A549 (cell line): Measurements from ENCODE around the gene ADAMTSL5. TPM values are rescaled to one million over a fixed set of nuclear protein-coding genes. Genes with fewer than 3 reads are reported as not detected.
A peak's percentile ranks its signal among the peaks of the same experiment; 100 is the strongest.
"Not testable (repeated sequence)": the region's sequence is repeated elsewhere in the genome, so short reads cannot be mapped to it uniquely, and the experiment has no call there.

Source experiments
- ATAC-seq, 2 experiments: fragments of 200-7000 bp in 1 of 2; fragments of >200 bp in 1 of 2; cut with Nextera tagmentation in 1 of 2; cut with Tn5 transposase in 1 of 2; 3 replicates each; pipeline versions ENCODE4 v1.8.0 to v1.9.1; 2018 to 2020; ENCODE audit warnings: mild to moderate bottlenecking in 1 of 2, moderate library complexity in 1 of 2
- CTCF ChIA-PET: fragments of 300-600 bp; sonication (Branson Sonifier 250); formaldehyde crosslinking; extraction: SDS; loops from one replicate; lab custom pipeline; 2021; ENCODE audit warnings: antibody characterized with exemption, inconsistent platforms; lab: Yijun Ruan, JAX
- POLR2A ChIA-PET: fragments of 350-600 bp; formaldehyde crosslinking; extraction: SDS; loops from one replicate; lab custom pipeline; 2021; ENCODE audit warnings: antibody characterized with exemption, inconsistent platforms; lab: Yijun Ruan, JAX
- DNase-seq, 2 experiments: peaks; one replicate each; pipeline versions ENCODE4 v3.0.0 to v3.0.0-alpha.2; 2011 to 2016; ENCODE audit warnings: low read depth in 1 of 2, low spot score in 1 of 2
- FAIRE-seq: peaks from 2 replicates; lab custom pipeline; 2011; peaks lifted over from hg19 to GRCh38; lab: Jason Lieb, UNC
- H3K27ac ChIP-seq, 2 experiments: fragments of >200 bp; sonication (Bioruptor Twin); formaldehyde crosslinking; 3 replicates each; pipeline ENCODE4 v1.5.1; 2016 to 2017
- H3K4me1 ChIP-seq: fragments of >200 bp; sonication (Bioruptor Twin); formaldehyde crosslinking; 3 replicates; pipeline ENCODE4 v1.6.1; 2016
- H3K4me2 ChIP-seq: fragments of >200 bp; sonication (Bioruptor Twin); formaldehyde crosslinking; 3 replicates; pipeline ENCODE4 v1.6.1; 2016
- H3K4me3 ChIP-seq: fragments of >200 bp; sonication (Bioruptor Twin); formaldehyde crosslinking; 3 replicates; pipeline ENCODE4 v1.5.1; 2016
- H3K9me3 ChIP-seq: fragments of >200 bp; sonication (Bioruptor Twin); formaldehyde crosslinking; 3 replicates; pipeline ENCODE4 v1.6.1; 2016
- BHLHE40 ChIP-seq: IDR thresholded peaks from 2 replicates; pipeline ENCODE4 v1.6.1; 2012; ENCODE audit warnings: low read depth, low read length, inconsistent platforms
- CBX2 ChIP-seq: fragments of 200-600 bp; sonication (generic); IDR thresholded peaks from 2 replicates; pipeline ENCODE4 v1.6.1; 2016; ENCODE audit warnings: low read depth, mild to moderate bottlenecking, borderline replicate concordance
- CTCF ChIP-seq: fragments of >200 bp; sonication (Bioruptor Twin); formaldehyde crosslinking; IDR thresholded peaks from 3 replicates; pipeline ENCODE4 v1.5.1; 2016
- ELK1 ChIP-seq: fragments of 150-350 bp; IDR thresholded peaks from 2 replicates; pipeline ENCODE4 v1.6.1; 2014; ENCODE audit warnings: low read depth, mild to moderate bottlenecking, low read length
- EP300 ChIP-seq, 2 experiments: fragments of >200 bp; sonication (Bioruptor Twin); formaldehyde crosslinking; IDR thresholded peaks; 2 replicates in 1 of 2; 3 replicates in 1 of 2; pipeline ENCODE4 v1.6.1; 2016 to 2017
- FOSB ChIP-seq: fragments of 250-450 bp; sonication (Bioruptor Pico); IDR thresholded peaks from 2 replicates; pipeline ENCODE4 v1.5.0; 2020; ENCODE audit warnings: mild to moderate bottlenecking, moderate library complexity
- HMGXB4 ChIP-seq: fragments of 250-450 bp; sonication (Bioruptor Pico); IDR thresholded peaks from 2 replicates; pipeline ENCODE4 v1.5.0; 2021; ENCODE audit warnings: mild to moderate bottlenecking, moderate library complexity, borderline replicate concordance
- HOXA7 ChIP-seq: fragments of 250-450 bp; sonication (Bioruptor Pico); IDR thresholded peaks from 2 replicates; pipeline ENCODE4 v1.5.0; 2020; ENCODE audit warnings: mild to moderate bottlenecking, moderate library complexity
- HOXB13 ChIP-seq: fragments of 250-450 bp; sonication (Bioruptor Pico); IDR thresholded peaks from 2 replicates; pipeline ENCODE4 v1.5.0; 2020; ENCODE audit warnings: low read depth, mild to moderate bottlenecking, moderate library complexity
- KDM5A ChIP-seq: fragments of 200-600 bp; sonication (generic); IDR thresholded peaks from 2 replicates; pipeline ENCODE4 v1.6.1; 2016; ENCODE audit warnings: antibody characterized with exemption, mild to moderate bottlenecking
- MAFK ChIP-seq: fragments of 450-650 bp; IDR thresholded peaks from 2 replicates; pipeline ENCODE4 v1.6.1; 2014; ENCODE audit not compliant: partially characterized antibody
- MAX ChIP-seq: IDR thresholded peaks from 2 replicates; pipeline ENCODE4 v1.6.1; 2012
- NFE2L2 ChIP-seq: fragments of 150-350 bp; conservative IDR thresholded peaks from 2 replicates; pipeline ENCODE4 v1.6.1; 2014; ENCODE audit warnings: low read length
- NPAS2 ChIP-seq: fragments of 250-450 bp; sonication (Bioruptor Pico); IDR thresholded peaks from 2 replicates; pipeline ENCODE4 v1.8.0; 2022; ENCODE audit warnings: mild to moderate bottlenecking, moderate library complexity, borderline replicate concordance
- NR3C1 ChIP-seq: fragments of >200 bp; sonication (Bioruptor Twin); formaldehyde crosslinking; IDR thresholded peaks from 3 replicates; pipeline ENCODE4 v1.6.1; 2017
- POLR2A ChIP-seq: IDR thresholded peaks from 2 replicates; pipeline ENCODE4 v1.6.1; 2012; ENCODE audit warnings: mild to moderate bottlenecking, low read length
- RCOR1 ChIP-seq: fragments of 150-350 bp; IDR thresholded peaks from 2 replicates; pipeline ENCODE4 v1.6.1; 2014; ENCODE audit warnings: antibody characterized with exemption, low read length, low read depth
- SMC3 ChIP-seq: fragments of >200 bp; sonication (Bioruptor Twin); formaldehyde crosslinking; IDR thresholded peaks from 3 replicates; pipeline ENCODE4 v1.6.1; 2018; ENCODE audit warnings: inconsistent platforms
- SREBF2 ChIP-seq: fragments of 450-650 bp; IDR thresholded peaks from 2 replicates; pipeline ENCODE4 v1.6.1; 2014; ENCODE audit warnings: mild to moderate bottlenecking, moderate library complexity
- TFCP2L1 ChIP-seq: fragments of 250-450 bp; sonication (Bioruptor Pico); IDR thresholded peaks from 2 replicates; pipeline ENCODE4 v1.5.0; 2021; ENCODE audit warnings: mild to moderate bottlenecking
- ZC3H11A ChIP-seq: fragments of 450-650 bp; IDR thresholded peaks from 2 replicates; pipeline ENCODE4 v1.6.1; 2014; ENCODE audit warnings: antibody characterized with exemption, mild to moderate bottlenecking
- WGBS: methylation state at CpG from one replicate; pipeline ENCODE4 v1.1.6; 2017; ENCODE audit errors: missing lambda C conversion rate; 5-methylcytosine and 5-hydroxymethylcytosine counted together
- polyA plus RNA-seq, 4 experiments: library from polyadenylated mRNA; depleted of rRNA in 3 of 4; stranded (reverse); fragments of >200 nt; fragmentation: RNase III in 1 of 4; extraction: RNeasy Plus Mini Kit Qiagen cat#74134 plus additional on column Dnase treatment in 1 of 4; gene quantifications; 2 replicates in 3 of 4; 3 replicates in 1 of 4; pipeline ENCODE4 v1.2.3, GENCODE V29; 2011 to 2017
- TF ChIP-seq, protein P1 (sequence below): fragments of 450-650 bp; IDR thresholded peaks from 2 replicates; pipeline ENCODE4 v1.6.1; 2014; ENCODE audit warnings: antibody characterized with exemption

Gene ADAMTSL5
- polyA plus RNA-seq, 2 of the 4 experiments (the other 2 are of a cell fraction), result 1.4 to 3.0 TPM

- FAIRE-seq (no peak), DNase-seq (no peak), ATAC-seq (no peak)
- ChIA-PET POLR2A (no interaction called here), CTCF (interaction anchor here (1.0 to 2.5 kb wide), 2 partner anchors 11 to 46 kb away, joined by 3 to 9 read pairs; no protein-coding TSS in a partner anchor)
- Histone ChIP-seq H3K4me2 (peak overlapping the region; percentile 39), H3K9me3 (no peaks in the 10 kb centered on the region), H3K4me3 (no peak overlapping the region), H3K27ac (no peak overlapping the region), H3K4me1 (peaks cover 13% of the 10 kb centered on the region; the same call in 2 of the 3 replicates)
- no peak for TF ChIP-seq ZC3H11A
- no peak for TF ChIP-seq CTCF
- no peak for TF ChIP-seq SMC3
- no peak for TF ChIP-seq EP300 (IDR thresholded peaks at IDR 0.05)
- no peak for TF ChIP-seq CBX2
- no peak for TF ChIP-seq NFE2L2
- TF ChIP-seq BHLHE40, result no peak
- TF ChIP-seq KDM5A, result no peak
- TF ChIP-seq POLR2A, result no peak
- TF ChIP-seq TFCP2L1 (CRISPR knock-in tag), result no peak
- TF ChIP-seq HOXB13, result no peak
- 77% methylated on average over 2 of the region's 9 CpGs for WGBS
These were observed 11.6 kb downstream of the ADAMTSL5 start for GRCh38 chr19:1501200-1501595.

- H3K9me3 ChIP-seq, H3K27ac ChIP-seq, H3K4me3 ChIP-seq, FAIRE-seq, CTCF ChIA-PET, POLR2A ChIA-PET, H3K4me2 ChIP-seq, DNase-seq, ATAC-seq: not testable (repeated sequence)
- peaks cover 13% of the 10 kb centered on the region; the same call in 2 of the 3 replicates for H3K4me1 ChIP-seq
- WGBS, result no CpG with 5 or more reads among the region's 34 CpGs
These were observed 13.6 kb downstream of the ADAMTSL5 start for GRCh38 chr19:1499231-1499630.

- POLR2A ChIA-PET, result no interaction called here
- CTCF ChIA-PET, result interaction anchor here (0.9 to 1.3 kb wide), 2 partner anchors 17 to 32 kb away, joined by 3 read pairs; no protein-coding TSS in a partner anchor
- Histone ChIP-seq H3K4me1 (peaks cover 5% of the 10 kb centered on the region; the same call in 1 of the 3 replicates), H3K9me3 (no peaks in the 10 kb centered on the region), H3K4me2 (no peak overlapping the region), H3K27ac (no peak overlapping the region), H3K4me3 (no peak overlapping the region)
- DNase-seq (no peak), FAIRE-seq (no peak), ATAC-seq (no peak)
- WGBS, result 87% methylated on average over 15 of the region's 25 CpGs
- TF ChIP-seq MAFK (no peak), RCOR1 (no peak), SREBF2 (no peak), HOXA7 (CRISPR knock-in tag) (no peak)
- TF ChIP-seq, protein P1, sequence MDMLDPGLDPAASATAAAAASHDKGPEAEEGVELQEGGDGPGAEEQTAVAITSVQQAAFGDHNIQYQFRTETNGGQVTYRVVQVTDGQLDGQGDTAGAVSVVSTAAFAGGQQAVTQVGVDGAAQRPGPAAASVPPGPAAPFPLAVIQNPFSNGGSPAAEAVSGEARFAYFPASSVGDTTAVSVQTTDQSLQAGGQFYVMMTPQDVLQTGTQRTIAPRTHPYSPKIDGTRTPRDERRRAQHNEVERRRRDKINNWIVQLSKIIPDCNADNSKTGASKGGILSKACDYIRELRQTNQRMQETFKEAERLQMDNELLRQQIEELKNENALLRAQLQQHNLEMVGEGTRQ, result no peak
These were observed 15.1 kb downstream of the ADAMTSL5 start for GRCh38 chr19:1497578-1498235.

GRCh38 chr19:1496714-1497577 lies 15.9 kb downstream of the ADAMTSL5 start:
- WGBS, result 88% methylated on average over 19 of the region's 39 CpGs
- ChIA-PET POLR2A (no interaction called here), CTCF (interaction anchor here (0.9 to 1.3 kb wide), 2 partner anchors 18 to 31 kb away, joined by 3 read pairs; no protein-coding TSS in a partner anchor)
- no peak for FAIRE-seq
- DNase-seq, result no peak
- Histone ChIP-seq H3K4me1 (peaks cover 13% of the 10 kb centered on the region; the same call in 1 of the 3 replicates), H3K27ac (no peak overlapping the region), H3K4me2 (no peak overlapping the region), H3K9me3 (no peaks in the 10 kb centered on the region), H3K4me3 (no peak overlapping the region)
- no peak for ATAC-seq
- TF ChIP-seq NR3C1 (no peak), FOSB (CRISPR knock-in tag) (no peak), NPAS2 (CRISPR knock-in tag) (no peak), HOXB13 (no peak), ELK1 (no peak), HMGXB4 (CRISPR knock-in tag) (no peak), RCOR1 (no peak), MAX (no peak)
- TF ChIP-seq, protein P1, result no peak
